DND-41 (cell line): Measurements from ENCODE around the gene MVB12A.

Source experiments
- EZH2 ChIP-seq: IDR thresholded peaks from 3 replicates; pipeline ENCODE4 v1.6.1; 2012; ENCODE audit warnings: borderline replicate concordance, low read depth, mild to moderate bottlenecking, moderate library complexity, low read length, inconsistent platforms; ENCODE audit not compliant: severe bottlenecking
- TF ChIP-seq, protein P1 (sequence below): IDR thresholded peaks from 2 replicates; pipeline ENCODE4 v1.5.1; 2012; ENCODE audit warnings: borderline replicate concordance, low read length, moderate library complexity, mild to moderate bottlenecking; ENCODE audit not compliant: poor library complexity, severe bottlenecking; ENCODE audit errors: extremely low read depth

DNA sequence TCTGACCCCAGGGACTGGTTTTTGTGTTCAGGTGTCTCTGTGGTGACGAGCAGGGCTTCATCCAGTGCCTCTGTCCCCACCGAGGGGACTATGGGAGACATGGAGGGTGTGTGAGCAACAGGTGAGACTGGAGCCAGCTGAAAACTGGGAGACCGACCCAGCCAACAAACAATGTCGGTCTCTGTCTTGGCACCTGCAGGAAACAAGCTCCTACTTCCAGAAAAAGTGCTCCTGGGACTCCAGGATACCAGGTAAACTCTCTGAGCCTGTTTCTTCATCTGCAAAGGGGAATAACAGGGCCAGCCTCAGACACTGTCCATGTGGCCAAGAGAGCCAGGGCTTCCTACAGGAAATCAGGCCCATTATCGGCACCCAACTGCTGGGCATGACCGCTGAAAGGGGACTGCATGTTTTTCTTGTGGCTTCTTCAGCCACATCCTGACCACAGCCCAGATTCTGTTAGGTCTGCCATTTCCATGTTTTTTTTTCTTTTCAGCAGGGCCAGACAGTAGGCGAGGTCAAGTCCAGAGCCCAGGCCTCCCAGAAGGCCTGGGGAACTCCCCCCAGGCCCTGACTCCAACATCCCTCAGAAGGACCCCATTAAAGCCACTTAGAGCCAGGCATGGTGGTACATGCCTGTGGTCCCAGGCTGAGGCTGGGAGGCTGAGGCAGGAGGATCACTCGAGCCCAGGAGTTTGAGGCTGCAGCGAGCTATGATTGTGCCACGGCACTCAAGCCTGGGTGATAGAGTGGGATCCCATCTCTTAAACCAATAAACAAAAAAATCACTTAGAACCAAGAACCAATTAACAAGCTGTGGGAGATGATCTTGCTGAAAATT, 13.6 kb upstream of the MVB12A start:
- TF ChIP-seq, protein P1, sequence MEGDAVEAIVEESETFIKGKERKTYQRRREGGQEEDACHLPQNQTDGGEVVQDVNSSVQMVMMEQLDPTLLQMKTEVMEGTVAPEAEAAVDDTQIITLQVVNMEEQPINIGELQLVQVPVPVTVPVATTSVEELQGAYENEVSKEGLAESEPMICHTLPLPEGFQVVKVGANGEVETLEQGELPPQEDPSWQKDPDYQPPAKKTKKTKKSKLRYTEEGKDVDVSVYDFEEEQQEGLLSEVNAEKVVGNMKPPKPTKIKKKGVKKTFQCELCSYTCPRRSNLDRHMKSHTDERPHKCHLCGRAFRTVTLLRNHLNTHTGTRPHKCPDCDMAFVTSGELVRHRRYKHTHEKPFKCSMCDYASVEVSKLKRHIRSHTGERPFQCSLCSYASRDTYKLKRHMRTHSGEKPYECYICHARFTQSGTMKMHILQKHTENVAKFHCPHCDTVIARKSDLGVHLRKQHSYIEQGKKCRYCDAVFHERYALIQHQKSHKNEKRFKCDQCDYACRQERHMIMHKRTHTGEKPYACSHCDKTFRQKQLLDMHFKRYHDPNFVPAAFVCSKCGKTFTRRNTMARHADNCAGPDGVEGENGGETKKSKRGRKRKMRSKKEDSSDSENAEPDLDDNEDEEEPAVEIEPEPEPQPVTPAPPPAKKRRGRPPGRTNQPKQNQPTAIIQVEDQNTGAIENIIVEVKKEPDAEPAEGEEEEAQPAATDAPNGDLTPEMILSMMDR = no peak
- no peak for TF ChIP-seq EZH2
